ENCODE measurements around the gene FBXO33.

GRCh38 chr14:39398382-39398781 lies 33.9 kb downstream of the FBXO33 start:
- TF ChIP-seq POLR2AphosphoS5 (IDR thresholded peaks at IDR 0.05; ENCODE audit: borderline replicate concordance, low read depth, low read length), result no peak
- TF ChIP-seq EZH2 (IDR thresholded peaks at IDR 0.05), result no peak

Data from SK-N-MC (cell line).